Dendritic cell treated with granulocyte-macrophage colony-stimulating factor and Interleukin-4, amounts not matched to agents 40 ng/mL and 50 ng/mL, for 4 days (primary cell): ENCODE results near the gene THYN1.

Experiments
- H3K27ac Mint-ChIP-seq: one replicate; pipeline ENCODE4 v1.8.0; 2022; ENCODE audit warnings: mild to moderate bottlenecking, mixed read lengths
- H3K27me3 Mint-ChIP-seq: one replicate; pipeline ENCODE4 v1.8.0; 2022; ENCODE audit warnings: mild to moderate bottlenecking, mixed read lengths
- H3K36me3 Mint-ChIP-seq: one replicate; pipeline ENCODE4 v1.8.0; 2022; ENCODE audit warnings: low read depth, mixed read lengths
- H3K4me1 Mint-ChIP-seq: one replicate; pipeline ENCODE4 v1.8.0; 2022; ENCODE audit warnings: low read depth, mixed read lengths
- H3K4me3 Mint-ChIP-seq: one replicate; pipeline ENCODE4 v1.8.0; 2022; ENCODE audit warnings: mild to moderate bottlenecking, moderate library complexity, mixed read lengths
- H3K9me3 Mint-ChIP-seq: one replicate; pipeline ENCODE4 v1.8.0; 2022; ENCODE audit warnings: mixed read lengths
- intact Hi-C: fragments of 100-400 bp; cut with micrococcal nuclease; formaldehyde crosslinking; loops from one replicate; pipeline ENCODE4 v1.15.0; 2022

Gene THYN1

DNA sequence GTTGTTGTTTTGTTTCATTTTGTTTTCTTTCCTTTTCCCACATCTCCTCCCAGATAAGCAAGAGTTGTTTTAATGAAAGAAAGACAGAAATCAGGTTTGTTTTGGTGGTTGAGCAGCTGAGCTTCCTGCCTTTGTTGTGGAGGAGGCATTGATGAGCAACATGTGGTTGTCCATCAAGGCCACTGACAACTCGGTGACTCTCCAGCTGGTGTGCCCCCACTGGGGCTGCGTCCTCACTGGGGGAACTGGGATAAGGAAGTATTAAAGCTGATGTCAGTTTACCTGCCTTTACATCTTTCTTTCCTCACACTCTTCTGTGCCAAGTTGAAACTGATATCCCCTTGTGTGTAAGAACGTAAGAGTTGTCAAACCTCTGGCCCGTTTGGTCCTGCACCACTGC, 22.8 kb downstream of the THYN1 start:
- Mint-ChIP-seq H3K27me3 (no peaks in the 10 kb centered on the region), H3K4me1 (peaks cover 73% of the 10 kb centered on the region), H3K36me3 (peaks cover 32% of the 10 kb centered on the region), H3K4me3 (no peak overlapping the region), H3K9me3 (no peaks in the 10 kb centered on the region), H3K27ac (peak overlapping the region; percentile 69)
- intact Hi-C loops: no loop called here

DNA sequence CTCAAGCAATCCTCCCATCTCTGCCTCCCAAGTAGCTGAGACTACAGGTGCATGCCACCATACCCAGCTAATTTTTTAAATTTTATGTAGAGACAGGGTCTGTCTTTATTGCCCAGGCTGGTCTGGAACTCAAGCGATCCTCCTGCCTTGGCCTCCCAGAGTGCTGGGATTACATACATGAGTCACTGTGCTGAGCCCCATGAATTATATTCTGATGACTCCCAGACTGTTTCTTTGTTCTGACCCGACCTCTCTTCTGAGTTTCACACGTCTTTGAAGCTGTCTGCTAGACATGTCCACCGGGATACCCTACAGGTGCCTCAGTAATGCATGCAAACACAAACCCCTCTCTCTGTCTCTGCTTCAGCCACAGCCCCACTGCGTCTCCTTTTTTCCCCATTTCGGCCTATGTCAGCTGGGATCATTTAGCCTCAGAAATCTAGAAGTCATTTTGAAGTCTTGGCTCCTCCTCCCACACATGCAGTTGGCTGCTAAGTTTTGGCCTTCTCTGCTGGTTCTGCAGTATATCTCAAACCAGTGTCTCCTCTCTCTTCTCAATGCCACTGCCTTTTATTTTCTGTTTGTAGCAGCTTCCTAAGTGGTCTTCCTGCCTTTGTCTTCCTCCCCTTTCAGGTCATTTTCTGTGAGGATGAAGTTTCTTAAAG, 23.9 kb downstream of the THYN1 start:
- Mint-ChIP-seq H3K4me1 (peaks cover 79% of the 10 kb centered on the region), H3K36me3 (peaks cover 30% of the 10 kb centered on the region), H3K9me3 (no peaks in the 10 kb centered on the region), H3K27ac (peak overlapping the region; percentile 7), H3K27me3 (no peaks in the 10 kb centered on the region), H3K4me3 (no peak overlapping the region)
- intact Hi-C loops: no loop called here

- intact Hi-C loops: no loop called here
These were observed 24.5 kb downstream of the THYN1 start for GRCh38 chr11:134228625-134229024.

GRCh38 chr11:134226806-134227325, 26.3 kb downstream of the THYN1 start:
- no peaks in the 10 kb centered on the region for H3K9me3 Mint-ChIP-seq
- no peaks in the 10 kb centered on the region for H3K27me3 Mint-ChIP-seq
- peaks cover 30% of the 10 kb centered on the region for H3K36me3 Mint-ChIP-seq
- intact Hi-C loops: no loop called here
- peaks cover 86% of the 10 kb centered on the region for H3K4me1 Mint-ChIP-seq
- H3K27ac Mint-ChIP-seq: no peak overlapping the region
- H3K4me3 Mint-ChIP-seq: no peak overlapping the region

More at GRCh38 chr11:134228625-134229024, 24.5 kb downstream of the THYN1 start:
- peaks cover 79% of the 10 kb centered on the region for H3K4me1 Mint-ChIP-seq
- no peak overlapping the region for H3K4me3 Mint-ChIP-seq
- no peaks in the 10 kb centered on the region for H3K9me3 Mint-ChIP-seq
- peaks cover 30% of the 10 kb centered on the region for H3K36me3 Mint-ChIP-seq
- H3K27me3 Mint-ChIP-seq: no peaks in the 10 kb centered on the region
- no peak overlapping the region for H3K27ac Mint-ChIP-seq

DNA sequence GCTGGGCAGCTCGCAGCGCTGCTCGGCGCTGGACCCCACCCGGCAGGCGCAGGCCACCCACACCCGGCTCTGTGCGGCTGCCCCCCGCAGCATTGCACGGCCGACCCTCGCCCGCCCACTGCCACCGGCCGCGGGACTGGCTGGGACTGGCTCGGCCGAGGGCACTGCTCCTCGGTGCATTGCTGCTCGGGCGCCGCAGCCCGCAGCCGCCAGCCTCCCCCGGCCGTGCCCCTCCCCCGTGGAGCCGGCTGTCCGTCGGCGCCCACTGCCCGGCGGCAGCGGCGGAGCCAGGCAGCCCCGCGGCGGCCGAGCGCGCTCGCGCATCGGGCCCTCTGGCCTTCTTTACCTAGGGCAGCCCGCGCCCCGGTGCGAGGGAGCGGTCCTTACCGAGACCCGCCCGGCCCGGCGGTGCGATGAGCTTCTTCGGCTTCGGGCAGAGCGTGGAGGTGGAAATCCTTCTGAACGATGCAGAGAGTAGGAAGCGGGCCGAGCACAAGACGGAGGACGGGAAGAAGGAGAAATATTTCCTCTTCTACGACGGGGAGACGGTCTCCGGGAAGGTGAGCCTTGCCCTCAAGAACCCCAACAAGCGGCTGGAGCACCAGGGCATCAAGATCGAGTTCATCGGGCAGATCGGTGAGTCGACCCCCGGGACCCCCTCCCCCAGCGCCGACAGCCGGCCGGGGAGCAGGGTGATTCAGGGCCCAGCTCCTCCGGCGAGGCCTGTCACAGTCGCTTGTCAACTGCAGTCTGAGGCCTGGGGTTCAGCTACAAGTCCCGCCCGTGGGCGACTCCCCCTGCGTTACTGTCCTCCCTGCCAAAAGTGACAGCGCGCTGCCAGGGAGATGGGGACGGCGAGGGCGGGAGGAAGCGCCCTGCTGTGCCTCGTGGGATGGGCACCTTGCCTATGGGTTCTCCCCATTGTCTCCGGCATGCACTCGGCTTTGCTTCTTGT, 28.2 kb downstream of the THYN1 start:
- Mint-ChIP-seq H3K9me3 (no peaks in the 10 kb centered on the region), H3K27me3 (no peaks in the 10 kb centered on the region), H3K27ac (peak overlapping the region; percentile 94), H3K36me3 (peaks cover 29% of the 10 kb centered on the region), H3K4me3 (peak overlapping the region; percentile 94), H3K4me1 (peaks cover 67% of the 10 kb centered on the region)
- intact Hi-C loops: loop anchor here (1.0 kb wide), 1 partner anchor 28 kb away; the partner anchor contains the start of genes ACAD8 and THYN1

DNA sequence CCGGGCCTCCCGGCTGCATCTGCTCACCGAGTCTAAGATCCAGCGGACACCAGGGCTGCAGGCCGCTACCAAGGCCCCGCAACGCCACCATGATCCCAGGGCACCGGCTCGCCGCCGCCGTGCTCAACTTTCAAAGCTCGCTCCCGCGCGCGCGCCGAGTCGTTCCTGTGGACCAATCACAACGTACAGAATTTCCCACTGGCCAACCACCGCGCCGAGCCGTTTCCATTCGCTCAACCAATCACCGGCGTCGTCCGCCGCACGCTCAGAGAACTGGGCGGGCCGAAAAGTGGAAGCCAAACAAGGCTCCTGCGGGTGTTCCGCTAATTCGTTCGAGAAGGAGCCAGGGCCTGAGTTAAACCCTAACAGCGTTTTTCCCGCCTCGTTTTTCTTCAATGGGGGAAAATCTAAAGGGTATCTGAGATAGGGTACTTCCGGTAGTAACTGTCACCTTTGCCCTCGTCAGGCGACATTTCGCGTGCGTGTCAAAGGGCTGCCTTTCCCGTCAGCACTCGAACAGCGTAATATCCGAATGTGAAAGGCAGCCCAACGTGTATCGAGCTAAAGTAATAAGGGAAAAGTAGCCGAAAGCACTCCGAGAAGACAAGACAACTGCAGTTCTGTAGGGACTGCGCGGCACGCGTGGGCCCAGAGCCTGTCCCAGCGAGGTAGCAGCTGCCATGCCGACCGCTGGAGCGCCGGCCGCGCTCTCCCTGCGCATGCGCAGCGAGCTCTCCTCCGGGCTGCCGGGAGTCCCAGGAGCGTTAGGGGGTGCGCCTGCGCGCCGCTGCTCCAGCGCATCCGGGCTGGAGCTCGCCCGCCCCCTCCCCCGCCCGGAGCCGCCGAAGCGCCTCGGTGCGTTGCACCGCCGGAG, 29.1 kb downstream of the THYN1 start, which contains the start of the genes NCAPD3 and VPS26B:
Gene NCAPD3 (minus strand): TSS at position 132 of the 874 bp plus-strand sequence. CDS start 41 bp downstream, at position 91.
Gene VPS26B (plus strand): TSS at position 836 of the 874 bp plus-strand sequence. CDS start 452 bp downstream, outside the sequence.
- intact Hi-C loops: loop anchor here (1.0 kb wide), 1 partner anchor 29 kb away; the partner anchor contains the start of genes ACAD8 and THYN1
- Mint-ChIP-seq H3K27ac (peak within 1 kb of the TSS; percentile 94), H3K27me3 (no peaks in the 10 kb centered on the region), H3K36me3 (peaks cover 28% of the 10 kb centered on the region), H3K9me3 (no peaks in the 10 kb centered on the region), H3K4me1 (peaks cover 58% of the 10 kb centered on the region), H3K4me3 (peak within 1 kb of the TSS; percentile 94)

DNA sequence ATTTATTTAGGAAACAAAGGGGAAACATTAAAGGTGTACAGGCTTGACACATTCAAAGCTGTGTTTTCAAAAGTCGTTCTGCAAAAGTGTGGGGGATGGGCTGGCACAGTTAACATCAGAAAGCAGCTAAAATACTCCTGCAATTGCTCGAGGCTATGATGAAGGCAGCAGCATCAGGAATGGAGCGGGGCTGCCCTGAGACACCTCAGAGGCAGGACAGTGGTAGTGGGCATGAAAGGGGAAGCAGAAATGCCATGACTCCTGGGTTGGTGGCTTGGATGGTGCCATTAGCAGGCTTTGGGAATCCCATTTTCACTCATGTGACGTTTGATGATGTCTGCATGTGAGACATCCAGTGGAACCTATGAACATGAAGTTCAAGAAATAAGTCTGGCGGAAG, 30.0 kb downstream of the THYN1 start:
- intact Hi-C loops: no loop called here
- peak overlapping the region; percentile 82 for H3K4me3 Mint-ChIP-seq
- H3K9me3 Mint-ChIP-seq: no peaks in the 10 kb centered on the region
- H3K36me3 Mint-ChIP-seq: peaks cover 36% of the 10 kb centered on the region
- H3K4me1 Mint-ChIP-seq: peaks cover 50% of the 10 kb centered on the region
- no peaks in the 10 kb centered on the region for H3K27me3 Mint-ChIP-seq
- peak overlapping the region; percentile 94 for H3K27ac Mint-ChIP-seq

GRCh38 chr11:134216816-134217215, 36.3 kb downstream of the THYN1 start:
- Mint-ChIP-seq H3K4me1 (peaks cover 2% of the 10 kb centered on the region), H3K4me3 (no peak overlapping the region), H3K9me3 (no peaks in the 10 kb centered on the region), H3K36me3 (peaks cover 59% of the 10 kb centered on the region), H3K27ac (no peak overlapping the region), H3K27me3 (no peaks in the 10 kb centered on the region)
- intact Hi-C loops: no loop called here

DNA sequence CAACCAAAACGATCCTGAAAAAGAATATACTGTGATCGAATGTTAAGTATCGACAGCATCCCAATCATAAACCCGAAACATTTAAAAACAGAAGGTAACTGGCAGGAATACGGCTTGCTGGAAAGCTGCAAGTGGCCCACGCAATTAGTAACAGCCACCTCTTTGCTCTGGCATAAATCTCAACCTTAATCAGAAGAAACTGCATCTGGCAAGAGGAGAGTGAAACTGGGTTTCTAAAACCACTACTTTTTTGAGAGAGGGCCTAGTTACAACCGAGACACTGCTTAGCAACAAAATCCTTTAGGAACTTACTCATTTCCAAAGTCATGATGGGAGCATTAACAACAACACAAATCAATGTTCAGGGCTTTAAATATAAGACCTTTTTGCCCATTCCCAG, 37.3 kb downstream of the THYN1 start:
- no peaks in the 10 kb centered on the region for H3K27me3 Mint-ChIP-seq
- no peak overlapping the region for H3K27ac Mint-ChIP-seq
- intact Hi-C loops: no loop called here
- no peaks in the 10 kb centered on the region for H3K9me3 Mint-ChIP-seq
- peaks cover 62% of the 10 kb centered on the region for H3K36me3 Mint-ChIP-seq
- no peak overlapping the region for H3K4me3 Mint-ChIP-seq
- peaks cover 7% of the 10 kb centered on the region for H3K4me1 Mint-ChIP-seq

GRCh38 chr11:134207538-134208239, 45.5 kb downstream of the THYN1 start:
- intact Hi-C loops: loop anchor here (10.0 kb wide), 1 partner anchor 47 kb away; the partner anchor contains the start of genes ACAD8 and THYN1
- Mint-ChIP-seq H3K27me3 (no peaks in the 10 kb centered on the region), H3K27ac (no peak overlapping the region), H3K4me1 (peaks cover 7% of the 10 kb centered on the region), H3K4me3 (no peak overlapping the region), H3K36me3 (peaks cover 80% of the 10 kb centered on the region), H3K9me3 (no peaks in the 10 kb centered on the region)

DNA sequence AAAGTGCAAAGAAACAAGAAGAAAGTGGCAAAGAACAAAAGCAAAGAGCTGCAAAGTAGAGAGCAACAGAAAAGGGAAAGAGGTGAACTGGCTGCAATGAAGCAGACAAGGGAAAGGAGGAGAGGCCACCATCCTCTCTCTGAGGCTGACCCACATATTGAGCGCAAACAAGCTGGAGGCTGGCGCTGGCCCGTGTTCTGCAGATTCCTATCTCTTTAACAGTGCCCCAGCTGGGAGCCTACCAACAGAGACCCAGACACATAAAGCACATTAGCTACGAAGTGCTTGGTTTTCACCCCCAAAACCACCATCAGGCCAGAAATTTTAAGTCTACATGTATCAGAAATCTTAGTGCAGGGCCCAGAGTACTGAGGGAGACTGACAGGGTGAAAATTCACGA, 47.0 kb downstream of the THYN1 start:
- Mint-ChIP-seq H3K36me3 (peaks cover 89% of the 10 kb centered on the region), H3K4me3 (no peak overlapping the region), H3K4me1 (no peaks in the 10 kb centered on the region), H3K9me3 (no peaks in the 10 kb centered on the region), H3K27ac (no peak overlapping the region), H3K27me3 (no peaks in the 10 kb centered on the region)
- intact Hi-C loops: loop anchor here (10.0 kb wide), 1 partner anchor 49 kb away; the partner anchor contains the start of genes ACAD8 and THYN1

DNA sequence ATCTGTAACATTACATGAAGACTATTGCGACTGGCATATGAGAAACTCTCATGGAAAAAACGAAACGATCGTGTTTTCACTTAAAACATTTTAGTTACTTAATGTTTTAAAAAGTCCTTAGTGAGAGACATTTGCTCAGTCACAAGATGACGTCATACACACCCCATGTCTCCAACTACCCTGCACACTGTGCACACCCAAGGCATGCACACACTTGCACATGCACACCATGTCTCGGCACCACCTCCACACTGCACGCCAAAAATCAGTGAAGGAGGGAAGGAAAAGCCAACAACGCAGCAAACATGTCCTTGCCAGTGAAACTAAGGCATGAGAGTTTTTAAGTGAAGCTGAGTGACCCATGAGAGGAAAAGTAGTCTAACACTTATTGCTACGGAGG, 47.4 kb downstream of the THYN1 start:
- Mint-ChIP-seq H3K27ac (no peak overlapping the region), H3K27me3 (no peaks in the 10 kb centered on the region), H3K4me1 (no peaks in the 10 kb centered on the region), H3K4me3 (no peak overlapping the region), H3K36me3 (peaks cover 90% of the 10 kb centered on the region), H3K9me3 (no peaks in the 10 kb centered on the region)
- intact Hi-C loops: loop anchor here (10.0 kb wide), 1 partner anchor 49 kb away; the partner anchor contains the start of genes ACAD8 and THYN1
